Measurements from ENCODE around the gene FER. TPM values are rescaled to one million over a fixed set of nuclear protein-coding genes. Genes with fewer than 3 reads are reported as not detected.
"Not testable (repeated sequence)": the region's sequence is repeated elsewhere in the genome, so short reads cannot be mapped to it uniquely, and the experiment has no call there.

FER gene
- total and polyA plus RNA-seq, 3 donors from 2014 or later: 17.5 to 40.4 (median 39.8) TPM

DNA sequence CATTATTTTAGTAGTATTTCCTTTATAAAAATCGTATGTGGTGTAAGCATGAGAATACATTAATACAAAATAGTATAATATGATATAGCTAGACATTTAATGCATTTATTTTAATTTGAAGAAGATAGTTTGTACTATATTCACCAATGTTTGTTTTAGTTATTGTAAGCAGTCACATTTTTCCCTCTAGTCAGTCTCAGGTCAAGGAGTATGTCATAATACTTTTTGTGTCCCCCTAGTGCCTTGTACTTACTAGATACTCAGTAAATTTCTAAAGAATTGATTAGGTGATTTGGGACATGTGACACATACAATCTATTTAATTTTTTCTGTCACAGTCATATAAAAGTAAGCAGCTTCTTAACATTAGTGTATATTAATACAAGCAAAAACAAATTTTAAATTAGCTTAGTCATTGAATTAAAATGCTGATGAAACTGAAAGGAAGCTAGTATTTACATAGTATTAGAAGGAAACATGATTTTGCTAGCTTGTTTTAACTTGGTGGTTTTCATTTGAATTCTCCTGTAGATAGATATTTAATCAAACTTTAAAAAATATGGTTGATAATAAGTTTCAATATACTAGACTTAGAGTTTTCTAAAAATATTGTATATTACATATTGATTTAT is 242.2 kb downstream of the FER start:
- WGBS, 2 donors: 80 to 83% methylated on average over 1 of the region's 1 CpG
- no peaks in the 10 kb centered on the region for H3K4me1 ChIP-seq
- no peak overlapping the region for H3K4me3 ChIP-seq
- no peak overlapping the region for H3K27ac ChIP-seq
- no peaks in the 10 kb centered on the region for H3K9me3 ChIP-seq
- intact Hi-C loops (cut with DNase I; ENCODE audit: low total_unique reads): no loop called here
- DNase-seq: no peak
- H3K36me3 ChIP-seq (ENCODE audit: low read depth, missing control alignments): no peaks in the 10 kb centered on the region
- TF ChIP-seq POLR2A (IDR thresholded peaks at IDR 0.05): no peak
- TF ChIP-seq, protein P1, sequence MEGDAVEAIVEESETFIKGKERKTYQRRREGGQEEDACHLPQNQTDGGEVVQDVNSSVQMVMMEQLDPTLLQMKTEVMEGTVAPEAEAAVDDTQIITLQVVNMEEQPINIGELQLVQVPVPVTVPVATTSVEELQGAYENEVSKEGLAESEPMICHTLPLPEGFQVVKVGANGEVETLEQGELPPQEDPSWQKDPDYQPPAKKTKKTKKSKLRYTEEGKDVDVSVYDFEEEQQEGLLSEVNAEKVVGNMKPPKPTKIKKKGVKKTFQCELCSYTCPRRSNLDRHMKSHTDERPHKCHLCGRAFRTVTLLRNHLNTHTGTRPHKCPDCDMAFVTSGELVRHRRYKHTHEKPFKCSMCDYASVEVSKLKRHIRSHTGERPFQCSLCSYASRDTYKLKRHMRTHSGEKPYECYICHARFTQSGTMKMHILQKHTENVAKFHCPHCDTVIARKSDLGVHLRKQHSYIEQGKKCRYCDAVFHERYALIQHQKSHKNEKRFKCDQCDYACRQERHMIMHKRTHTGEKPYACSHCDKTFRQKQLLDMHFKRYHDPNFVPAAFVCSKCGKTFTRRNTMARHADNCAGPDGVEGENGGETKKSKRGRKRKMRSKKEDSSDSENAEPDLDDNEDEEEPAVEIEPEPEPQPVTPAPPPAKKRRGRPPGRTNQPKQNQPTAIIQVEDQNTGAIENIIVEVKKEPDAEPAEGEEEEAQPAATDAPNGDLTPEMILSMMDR (IDR thresholded peaks at IDR 0.05): no peak
- no peaks in the 10 kb centered on the region for H3K27me3 ChIP-seq

- H3K27me3 ChIP-seq; H3K27ac ChIP-seq; H3K9me3 ChIP-seq; H3K4me1 ChIP-seq; DNase-seq; intact Hi-C loops (cut with DNase I; ENCODE audit: low total_unique reads); H3K4me3 ChIP-seq; H3K36me3 ChIP-seq (ENCODE audit: low read depth, missing control alignments): not testable (repeated sequence)
- WGBS, 2 donors: 97 to 98% methylated on average over 10 to 28 of the region's 47 CpGs
These were observed 244.8 kb downstream of the FER start for GRCh38 chr5:108992396-108993085.

DNA sequence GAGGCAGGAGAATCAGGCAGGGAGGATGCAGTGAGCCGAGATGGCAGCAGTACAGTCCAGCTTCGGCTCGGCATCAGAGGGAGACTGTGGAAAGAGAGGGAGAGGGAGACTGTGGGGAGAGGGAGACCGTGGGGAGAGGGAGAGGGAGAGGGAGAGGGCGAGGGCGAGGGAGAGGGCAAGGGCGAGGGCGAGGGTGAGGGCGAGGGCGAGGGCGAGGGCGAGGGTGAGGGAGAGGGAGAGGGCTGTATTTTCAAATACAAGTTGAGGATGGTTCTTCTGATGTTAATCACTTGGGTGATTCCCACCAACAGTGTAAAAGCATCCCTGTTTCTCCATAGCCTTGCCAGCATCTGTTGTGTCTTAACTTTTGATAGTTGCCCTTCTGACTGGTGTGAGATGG is 245.7 kb downstream of the FER start:
- H3K36me3 ChIP-seq (ENCODE audit: low read depth, missing control alignments); H3K9me3 ChIP-seq; H3K27ac ChIP-seq; H3K27me3 ChIP-seq; DNase-seq; H3K4me3 ChIP-seq; H3K4me1 ChIP-seq; intact Hi-C loops (cut with DNase I; ENCODE audit: low total_unique reads): not testable (repeated sequence)
- 80 to 95% methylated on average over 11 of the region's 12 CpGs for WGBS, 2 donors

- 86 to 97% methylated on average over 4 of the region's 4 CpGs for WGBS, 2 donors
- H3K27me3 ChIP-seq: no peaks in the 10 kb centered on the region
- no peak overlapping the region for H3K4me3 ChIP-seq
- no peak for DNase-seq
- TF ChIP-seq, protein P1 (IDR thresholded peaks at IDR 0.05): no peak
- TF ChIP-seq POLR2A (IDR thresholded peaks at IDR 0.05): no peak
- no peaks in the 10 kb centered on the region for H3K4me1 ChIP-seq
- H3K9me3 ChIP-seq: no peaks in the 10 kb centered on the region
- H3K36me3 ChIP-seq (ENCODE audit: low read depth, missing control alignments): no peaks in the 10 kb centered on the region
- H3K27ac ChIP-seq: no peak overlapping the region
- intact Hi-C loops (cut with DNase I; ENCODE audit: low total_unique reads): no loop called here
These were observed 250.0 kb downstream of the FER start for GRCh38 chr5:108997720-108998119.

DNA sequence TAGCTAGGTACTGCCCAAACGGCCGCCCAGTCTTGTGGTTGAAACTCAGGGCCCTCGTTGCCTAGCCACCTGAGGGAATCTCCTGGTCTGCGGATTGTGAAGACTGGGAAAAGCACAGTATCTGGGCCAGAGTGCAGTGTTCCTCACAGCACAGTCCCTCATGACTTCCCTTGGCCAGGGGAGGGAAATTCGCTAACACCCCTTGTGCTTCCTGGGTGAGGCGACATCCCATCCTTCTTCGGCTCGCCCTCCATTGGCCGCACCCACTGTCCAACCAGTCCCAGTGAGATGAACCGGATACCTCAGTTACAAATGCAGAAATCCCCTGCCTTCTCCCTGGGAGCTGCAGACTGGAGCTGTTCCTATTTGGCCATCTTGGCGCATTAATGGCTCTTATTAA is 250.5 kb downstream of the FER start:
- DNase-seq: no peak
- Histone ChIP-seq H3K4me3 (no peak overlapping the region), H3K4me1 (no peaks in the 10 kb centered on the region), H3K9me3 (no peaks in the 10 kb centered on the region), H3K36me3 (ENCODE audit: low read depth, missing control alignments) (no peaks in the 10 kb centered on the region), H3K27me3 (no peaks in the 10 kb centered on the region), H3K27ac (no peak overlapping the region)
- 96 to 97% methylated on average over 11 of the region's 11 CpGs for whole genome bisulfite sequencing, 2 donors
- intact Hi-C loops (cut with DNase I; ENCODE audit: low total_unique reads): no loop called here
- TF ChIP-seq, protein P1 (IDR thresholded peaks at IDR 0.05): no peak
- no peak for TF ChIP-seq POLR2A (IDR thresholded peaks at IDR 0.05)

- H3K4me1 ChIP-seq: no peaks in the 10 kb centered on the region
- no peaks in the 10 kb centered on the region for H3K27me3 ChIP-seq
- H3K27ac ChIP-seq: no peak overlapping the region
- WGBS, 2 donors: 63 to 89% methylated on average over 4 of the region's 4 CpGs
- intact Hi-C loops (cut with DNase I; ENCODE audit: low total_unique reads): no loop called here
- TF ChIP-seq, protein P1 (IDR thresholded peaks at IDR 0.05): no peak
- TF ChIP-seq POLR2A (IDR thresholded peaks at IDR 0.05): no peak
- no peaks in the 10 kb centered on the region for H3K9me3 ChIP-seq
- no peaks in the 10 kb centered on the region for H3K36me3 ChIP-seq (ENCODE audit: low read depth, missing control alignments)
- DNase-seq: no peak
- H3K4me3 ChIP-seq: no peak overlapping the region
These were observed 256.2 kb downstream of the FER start for GRCh38 chr5:109003928-109004327.
